H1 (cell line): ENCODE data around the gene B4GALNT3. TPM values are rescaled to one million over a fixed set of nuclear protein-coding genes. Genes with fewer than 3 reads are reported as not detected.

Source experiments
- CTCF ChIA-PET: fragments of 300-600 bp; sonication (Branson Sonifier 250); formaldehyde crosslinking; loops from one replicate; lab custom pipeline; 2021; ENCODE audit not compliant: partially characterized antibody; lab: Charles Lee
- POLR2A ChIA-PET: fragments of 300-600 bp; sonication (Branson Sonifier 250); formaldehyde crosslinking; loops from one replicate; lab custom pipeline; 2021; ENCODE audit warnings: inconsistent platforms; ENCODE audit not compliant: partially characterized antibody; lab: Charles Lee
- DNase-seq, 2 experiments: peaks; one replicate each; pipeline versions ENCODE4 v3.0.0 to v3.0.0-alpha.2; 2010 to 2022; ENCODE audit warnings: low spot score in 2 of 2, low read depth in 1 of 2, mixed read lengths in 1 of 2
- FAIRE-seq: peaks from 2 replicates; lab custom pipeline; 2011; peaks lifted over from hg19 to GRCh38; lab: Jason Lieb, UNC
- H2AFZ ChIP-seq: 2 replicates; pipeline ENCODE4 v1.8.1; 2012; ENCODE audit warnings: low read length, inconsistent platforms
- H2AK5ac ChIP-seq: 2 replicates; pipeline ENCODE4 v1.6.1; 2013; ENCODE audit warnings: low read depth, low read length
- H2BK120ac ChIP-seq: replicated peaks from 2 replicates; pipeline ENCODE3; 2013; ENCODE audit warnings: low read depth, low read length, inconsistent platforms
- H2BK12ac ChIP-seq: 2 replicates; pipeline ENCODE4 v1.6.1; 2013; ENCODE audit warnings: low read depth, low read length
- H2BK15ac ChIP-seq: 2 replicates; pipeline ENCODE4 v1.6.1; 2013; ENCODE audit warnings: low read length
- H2BK20ac ChIP-seq: 2 replicates; pipeline ENCODE4 v1.6.1; 2013; ENCODE audit warnings: low read length
- H2BK5ac ChIP-seq: 2 replicates; pipeline ENCODE4 v1.6.1; 2013; ENCODE audit warnings: low read depth, low read length
- H3K14ac ChIP-seq: 2 replicates; pipeline ENCODE4 v1.6.1; 2013; ENCODE audit warnings: inconsistent platforms; ENCODE audit not compliant: insufficient read length
- H3K18ac ChIP-seq: 2 replicates; pipeline ENCODE4 v1.6.1; 2013; ENCODE audit warnings: low read length; ENCODE audit errors: extremely low read depth
- H3K23ac ChIP-seq: 2 replicates; pipeline ENCODE4 v1.6.1; 2013; ENCODE audit warnings: inconsistent platforms; ENCODE audit not compliant: insufficient read length
- H3K23me2 ChIP-seq: 2 replicates; pipeline ENCODE4 v1.6.1; 2013; ENCODE audit warnings: low read depth, low read length
- H3K27ac ChIP-seq: 2 replicates; pipeline ENCODE4 v1.6.1; 2011; ENCODE audit warnings: low read depth, low read length, inconsistent platforms
- H3K27me3 ChIP-seq, 4 experiments: replicated peaks in 1 of 4; 1 replicate in 1 of 4; 2 replicates in 3 of 4; pipeline versions ENCODE4 v1.6.1 to v1.8.1; 2011 to 2013; ENCODE audit warnings: low read length in 3 of 4, mild to moderate bottlenecking in 3 of 4, inconsistent platforms in 2 of 4, mixed read lengths in 2 of 4, moderate library complexity in 1 of 4; ENCODE audit not compliant: control insufficient read depth in 3 of 4, insufficient read depth in 3 of 4; ENCODE audit errors: extremely low read depth in 1 of 4
- H3K36me3 ChIP-seq, 4 experiments: 2 replicates each; pipeline versions ENCODE4 v1.6.1 to v1.8.1; 2011 to 2013; ENCODE audit warnings: mild to moderate bottlenecking in 4 of 4, low read length in 3 of 4, moderate library complexity in 2 of 4, control low read depth in 1 of 4, inconsistent platforms in 1 of 4; ENCODE audit not compliant: insufficient read depth in 4 of 4, control insufficient read depth in 2 of 4
- H3K4ac ChIP-seq: replicated peaks from 2 replicates; pipeline ENCODE3; 2013; ENCODE audit warnings: low read length, low read depth, mixed read lengths, inconsistent platforms; ENCODE audit not compliant: insufficient read length
- H3K4me1 ChIP-seq, 4 experiments: replicated peaks in 1 of 4; 1 replicate in 1 of 4; 2 replicates in 3 of 4; pipeline versions ENCODE4 v1.6.1 to v1.8.1; 2011 to 2013; ENCODE audit warnings: low read length in 3 of 4, inconsistent platforms in 2 of 4, mixed read lengths in 1 of 4; ENCODE audit not compliant: insufficient read depth in 4 of 4, control insufficient read depth in 3 of 4
- H3K4me2 ChIP-seq, 2 experiments: 2 replicates each; pipeline versions ENCODE4 v1.6.1 to v1.8.1; 2011 to 2013; ENCODE audit warnings: low read depth in 2 of 2, low read length in 2 of 2, control low read depth in 1 of 2, inconsistent platforms in 1 of 2, mild to moderate bottlenecking in 1 of 2; ENCODE audit not compliant: insufficient read depth in 1 of 2
- H3K4me3 ChIP-seq, 4 experiments: fragments of 200-600, 300-600 bp in 1 of 4; sonication (generic), shearing (Covaris generic), sonication (Bioruptor Twin) in 1 of 4; 2 replicates each; pipeline versions ENCODE4 v1.5.1 to v1.8.1; 2011 to 2016; ENCODE audit warnings: low read length in 4 of 4, low read depth in 3 of 4, control low read depth in 2 of 4, inconsistent platforms in 2 of 4, mild to moderate bottlenecking in 2 of 4, mixed read lengths in 1 of 4, moderate library complexity in 1 of 4; ENCODE audit not compliant: insufficient read depth in 2 of 4; ENCODE audit errors: extremely low read depth in 1 of 4
- H3K56ac ChIP-seq: replicated peaks from 2 replicates; pipeline ENCODE3; 2013; ENCODE audit warnings: low read depth, mild to moderate bottlenecking, mixed read lengths, low read length, inconsistent platforms; ENCODE audit not compliant: insufficient read length
- H3K79me1 ChIP-seq: 2 replicates; pipeline ENCODE4 v1.6.1; 2013; ENCODE audit warnings: low read depth, low read length, control low read depth
- H3K79me2 ChIP-seq, 2 experiments: 2 replicates each; pipeline versions ENCODE4 v1.6.1 to v1.8.1; 2012 to 2013; ENCODE audit warnings: low read length in 2 of 2, mild to moderate bottlenecking in 2 of 2, inconsistent platforms in 1 of 2; ENCODE audit not compliant: insufficient read depth in 2 of 2, control insufficient read depth in 1 of 2
- H3K9ac ChIP-seq, 4 experiments: replicated peaks in 1 of 4; 1 replicate in 1 of 4; 2 replicates in 3 of 4; pipeline versions ENCODE4 v1.6.1 to v1.8.1; 2011 to 2013; ENCODE audit warnings: low read depth in 3 of 4, low read length in 3 of 4, control low read depth in 2 of 4, mild to moderate bottlenecking in 2 of 4, moderate library complexity in 2 of 4, inconsistent platforms in 1 of 4; ENCODE audit errors: extremely low read depth in 1 of 4
- H3K9me3 ChIP-seq, 2 experiments: 2 replicates each; pipeline versions ENCODE4 v1.6.1 to v1.8.1; 2012 to 2013; ENCODE audit warnings: mild to moderate bottlenecking in 2 of 2, moderate library complexity in 2 of 2, control low read depth in 1 of 2, inconsistent platforms in 1 of 2, low read depth in 1 of 2, low read length in 1 of 2, mixed read lengths in 1 of 2; ENCODE audit not compliant: insufficient read depth in 2 of 2
- H4K20me1 ChIP-seq, 2 experiments: replicated peaks in 1 of 2; 2 replicates each; pipeline versions ENCODE3 to v1.8.1; 2011 to 2013; ENCODE audit warnings: inconsistent platforms in 2 of 2, low read length in 2 of 2, mild to moderate bottlenecking in 1 of 2; ENCODE audit not compliant: insufficient read depth in 2 of 2, control insufficient read depth in 1 of 2
- H4K5ac ChIP-seq: 2 replicates; pipeline ENCODE4 v1.6.1; 2013; ENCODE audit warnings: low read length, low read depth, mixed read lengths, inconsistent platforms; ENCODE audit not compliant: insufficient read length
- H4K8ac ChIP-seq: 2 replicates; pipeline ENCODE4 v1.8.0; 2013; ENCODE audit warnings: mild to moderate bottlenecking, moderate library complexity, low read length, inconsistent platforms; ENCODE audit not compliant: insufficient read depth; ENCODE audit errors: extremely low read depth
- H4K91ac ChIP-seq: replicated peaks from 2 replicates; pipeline ENCODE3; 2013; ENCODE audit warnings: low read length, mixed read lengths, inconsistent platforms; ENCODE audit not compliant: insufficient read length
- HDAC2 ChIP-seq, 2 experiments: fragments of 300-600 bp in 1 of 2; sonication (generic) in 1 of 2; IDR thresholded peaks; 2 replicates each; pipeline ENCODE4 v1.6.1; 2011 to 2012; ENCODE audit warnings: low read depth in 2 of 2, low read length in 2 of 2, mild to moderate bottlenecking in 2 of 2, moderate library complexity in 2 of 2, borderline replicate concordance in 1 of 2, inconsistent platforms in 1 of 2
- POLR2A ChIP-seq, 2 experiments: IDR thresholded peaks; 1 replicate in 1 of 2; 2 replicates in 1 of 2; pipeline ENCODE4 v1.6.1; 2011; ENCODE audit warnings: low read depth in 2 of 2, low read length in 2 of 2, mild to moderate bottlenecking in 2 of 2; ENCODE audit errors: control extremely low read depth in 1 of 2
- RBBP5 ChIP-seq: IDR thresholded peaks from 2 replicates; pipeline ENCODE4 v1.7.1; 2012; ENCODE audit warnings: low read depth, mild to moderate bottlenecking, inconsistent platforms, low read length, moderate library complexity, borderline replicate concordance
- polyA plus RNA-seq, 7 experiments: library from polyadenylated mRNA; depleted of rRNA in 3 of 7; stranded (reverse) in 5 of 7; unstranded in 2 of 7; fragments of >200 nt in 5 of 7; fragments of 200-250 nt in 2 of 7; gene quantifications; 1 replicate in 5 of 7; 2 replicates in 1 of 7; 4 replicates in 1 of 7; pipeline versions ENCODE4 v1.2.1 to v1.2.3, GENCODE V29; 2011 to 2013; ENCODE audit warnings: missing spikeins in 2 of 7, mixed read lengths in 2 of 7
- total RNA-seq: library from RNA; stranded (reverse); fragmentation: NEBNext Ultra II Directional; extraction: Animal tissue kit (Norgen Biotek cat#: 25700); gene quantifications from 2 replicates; pipeline ENCODE4 v1.2.1, GENCODE V29; 2021

B4GALNT3 gene
- total and polyA plus RNA-seq, 2 of the 8 experiments (the other 6 are each of a cell fraction or from before 2014, with no cell fraction given): 12.5 to 20.3 TPM

GRCh38 chr12:602700-603068, 142.9 kb downstream of the B4GALNT3 start:
- no peak overlapping the region for H3K27ac ChIP-seq
- POLR2A ChIA-PET: no interaction called here

More at GRCh38 chr12:602700-603068, 142.9 kb downstream of the B4GALNT3 start:
- H2AFZ ChIP-seq: no peak overlapping the region
- DNase-seq (no peak), FAIRE-seq (no peak)
- H3K23me2 ChIP-seq: no peaks in the 10 kb centered on the region; the same call in 1 of the 2 replicates
- no peak overlapping the region for H2BK20ac ChIP-seq
- no peak overlapping the region for H2BK12ac ChIP-seq
- no peaks in the 10 kb centered on the region for H3K79me2 ChIP-seq
- H4K5ac ChIP-seq: no peak overlapping the region
- H3K4me1 ChIP-seq: peaks cover 0 to 5% (median 1%) of the 10 kb centered on the region in 4 experiments; a peak in 3 of 7 replicates
- H2BK120ac ChIP-seq: no peak overlapping the region
- no peak overlapping the region for H3K9ac ChIP-seq
- CTCF ChIA-PET: interaction anchor here (0.7 to 2.7 kb wide), 4 partner anchors 17 to 216 kb away, joined by 3 to 6 read pairs (median 3); no protein-coding TSS in a partner anchor
- TF ChIP-seq RBBP5 (no peak), HDAC2 (IDR thresholded peaks at IDR 0.05; ENCODE audit: borderline replicate concordance in 1 of 2, low read depth in 2 of 2, low read length in 2 of 2) (no peak), POLR2A (IDR thresholded peaks at IDR 0.05; ENCODE audit: control extremely low read depth in 1 of 2, low read depth in 2 of 2, low read length in 2 of 2) (no peak)
- no peaks in the 10 kb centered on the region for H3K79me1 ChIP-seq
- H3K36me3 ChIP-seq: no peaks in the 10 kb centered on the region
- H2BK5ac ChIP-seq: no peak overlapping the region
- H3K4me2 ChIP-seq: no peak overlapping the region
- no peak overlapping the region for H4K91ac ChIP-seq
- no peak overlapping the region for H2AK5ac ChIP-seq
- no peak overlapping the region for H3K14ac ChIP-seq
- H3K4ac ChIP-seq: no peak overlapping the region
- H3K9me3 ChIP-seq: no peaks in the 10 kb centered on the region
- no peak overlapping the region for H4K8ac ChIP-seq
- no peak overlapping the region for H2BK15ac ChIP-seq
- H3K56ac ChIP-seq: no peak overlapping the region
- no peak overlapping the region for H3K23ac ChIP-seq
- no peaks in the 10 kb centered on the region for H4K20me1 ChIP-seq
- no peaks in the 10 kb centered on the region for H3K27me3 ChIP-seq
- H3K18ac ChIP-seq: no peak overlapping the region
- H3K4me3 ChIP-seq: no peak overlapping the region
